H1 (cell line): ENCODE measurements around the gene ZMYM2. TPM values are rescaled to one million over a fixed set of nuclear protein-coding genes. Genes with fewer than 3 reads are reported as not detected.

Source experiments
- CTCF ChIA-PET: fragments of 300-600 bp; sonication (Branson Sonifier 250); formaldehyde crosslinking; loops from one replicate; lab custom pipeline; 2021; ENCODE audit not compliant: partially characterized antibody; lab: Charles Lee
- POLR2A ChIA-PET: fragments of 300-600 bp; sonication (Branson Sonifier 250); formaldehyde crosslinking; loops from one replicate; lab custom pipeline; 2021; ENCODE audit warnings: inconsistent platforms; ENCODE audit not compliant: partially characterized antibody; lab: Charles Lee
- DNase-seq, 2 experiments: peaks; one replicate each; pipeline versions ENCODE4 v3.0.0 to v3.0.0-alpha.2; 2010 to 2022; ENCODE audit warnings: low spot score in 2 of 2, low read depth in 1 of 2, mixed read lengths in 1 of 2
- FAIRE-seq: peaks from 2 replicates; lab custom pipeline; 2011; peaks lifted over from hg19 to GRCh38; lab: Jason Lieb, UNC
- H2AFZ ChIP-seq: 2 replicates; pipeline ENCODE4 v1.8.1; 2012; ENCODE audit warnings: low read length, inconsistent platforms
- H2AK5ac ChIP-seq: 2 replicates; pipeline ENCODE4 v1.6.1; 2013; ENCODE audit warnings: low read depth, low read length
- H2BK120ac ChIP-seq: replicated peaks from 2 replicates; pipeline ENCODE3; 2013; ENCODE audit warnings: low read depth, low read length, inconsistent platforms
- H2BK12ac ChIP-seq: 2 replicates; pipeline ENCODE4 v1.6.1; 2013; ENCODE audit warnings: low read depth, low read length
- H2BK15ac ChIP-seq: 2 replicates; pipeline ENCODE4 v1.6.1; 2013; ENCODE audit warnings: low read length
- H2BK20ac ChIP-seq: 2 replicates; pipeline ENCODE4 v1.6.1; 2013; ENCODE audit warnings: low read length
- H2BK5ac ChIP-seq: 2 replicates; pipeline ENCODE4 v1.6.1; 2013; ENCODE audit warnings: low read depth, low read length
- H3K14ac ChIP-seq: 2 replicates; pipeline ENCODE4 v1.6.1; 2013; ENCODE audit warnings: inconsistent platforms; ENCODE audit not compliant: insufficient read length
- H3K18ac ChIP-seq: 2 replicates; pipeline ENCODE4 v1.6.1; 2013; ENCODE audit warnings: low read length; ENCODE audit errors: extremely low read depth
- H3K23ac ChIP-seq: 2 replicates; pipeline ENCODE4 v1.6.1; 2013; ENCODE audit warnings: inconsistent platforms; ENCODE audit not compliant: insufficient read length
- H3K23me2 ChIP-seq: 2 replicates; pipeline ENCODE4 v1.6.1; 2013; ENCODE audit warnings: low read depth, low read length
- H3K27ac ChIP-seq: 2 replicates; pipeline ENCODE4 v1.6.1; 2011; ENCODE audit warnings: low read depth, low read length, inconsistent platforms
- H3K27me3 ChIP-seq, 4 experiments: replicated peaks in 1 of 4; 1 replicate in 1 of 4; 2 replicates in 3 of 4; pipeline versions ENCODE4 v1.6.1 to v1.8.1; 2011 to 2013; ENCODE audit warnings: low read length in 3 of 4, mild to moderate bottlenecking in 3 of 4, inconsistent platforms in 2 of 4, mixed read lengths in 2 of 4, moderate library complexity in 1 of 4; ENCODE audit not compliant: control insufficient read depth in 3 of 4, insufficient read depth in 3 of 4; ENCODE audit errors: extremely low read depth in 1 of 4
- H3K36me3 ChIP-seq, 4 experiments: 2 replicates each; pipeline versions ENCODE4 v1.6.1 to v1.8.1; 2011 to 2013; ENCODE audit warnings: mild to moderate bottlenecking in 4 of 4, low read length in 3 of 4, moderate library complexity in 2 of 4, control low read depth in 1 of 4, inconsistent platforms in 1 of 4; ENCODE audit not compliant: insufficient read depth in 4 of 4, control insufficient read depth in 2 of 4
- H3K4ac ChIP-seq: replicated peaks from 2 replicates; pipeline ENCODE3; 2013; ENCODE audit warnings: low read length, low read depth, mixed read lengths, inconsistent platforms; ENCODE audit not compliant: insufficient read length
- H3K4me1 ChIP-seq, 4 experiments: replicated peaks in 1 of 4; 1 replicate in 1 of 4; 2 replicates in 3 of 4; pipeline versions ENCODE4 v1.6.1 to v1.8.1; 2011 to 2013; ENCODE audit warnings: low read length in 3 of 4, inconsistent platforms in 2 of 4, mixed read lengths in 1 of 4; ENCODE audit not compliant: insufficient read depth in 4 of 4, control insufficient read depth in 3 of 4
- H3K4me2 ChIP-seq, 2 experiments: 2 replicates each; pipeline versions ENCODE4 v1.6.1 to v1.8.1; 2011 to 2013; ENCODE audit warnings: low read depth in 2 of 2, low read length in 2 of 2, control low read depth in 1 of 2, inconsistent platforms in 1 of 2, mild to moderate bottlenecking in 1 of 2; ENCODE audit not compliant: insufficient read depth in 1 of 2
- H3K4me3 ChIP-seq, 4 experiments: fragments of 200-600, 300-600 bp in 1 of 4; sonication (generic), shearing (Covaris generic), sonication (Bioruptor Twin) in 1 of 4; 2 replicates each; pipeline versions ENCODE4 v1.5.1 to v1.8.1; 2011 to 2016; ENCODE audit warnings: low read length in 4 of 4, low read depth in 3 of 4, control low read depth in 2 of 4, inconsistent platforms in 2 of 4, mild to moderate bottlenecking in 2 of 4, mixed read lengths in 1 of 4, moderate library complexity in 1 of 4; ENCODE audit not compliant: insufficient read depth in 2 of 4; ENCODE audit errors: extremely low read depth in 1 of 4
- H3K56ac ChIP-seq: replicated peaks from 2 replicates; pipeline ENCODE3; 2013; ENCODE audit warnings: low read depth, mild to moderate bottlenecking, mixed read lengths, low read length, inconsistent platforms; ENCODE audit not compliant: insufficient read length
- H3K79me1 ChIP-seq: 2 replicates; pipeline ENCODE4 v1.6.1; 2013; ENCODE audit warnings: low read depth, low read length, control low read depth
- H3K79me2 ChIP-seq, 2 experiments: 2 replicates each; pipeline versions ENCODE4 v1.6.1 to v1.8.1; 2012 to 2013; ENCODE audit warnings: low read length in 2 of 2, mild to moderate bottlenecking in 2 of 2, inconsistent platforms in 1 of 2; ENCODE audit not compliant: insufficient read depth in 2 of 2, control insufficient read depth in 1 of 2
- H3K9ac ChIP-seq, 4 experiments: replicated peaks in 1 of 4; 1 replicate in 1 of 4; 2 replicates in 3 of 4; pipeline versions ENCODE4 v1.6.1 to v1.8.1; 2011 to 2013; ENCODE audit warnings: low read depth in 3 of 4, low read length in 3 of 4, control low read depth in 2 of 4, mild to moderate bottlenecking in 2 of 4, moderate library complexity in 2 of 4, inconsistent platforms in 1 of 4; ENCODE audit errors: extremely low read depth in 1 of 4
- H3K9me3 ChIP-seq, 2 experiments: 2 replicates each; pipeline versions ENCODE4 v1.6.1 to v1.8.1; 2012 to 2013; ENCODE audit warnings: mild to moderate bottlenecking in 2 of 2, moderate library complexity in 2 of 2, control low read depth in 1 of 2, inconsistent platforms in 1 of 2, low read depth in 1 of 2, low read length in 1 of 2, mixed read lengths in 1 of 2; ENCODE audit not compliant: insufficient read depth in 2 of 2
- H4K20me1 ChIP-seq, 2 experiments: replicated peaks in 1 of 2; 2 replicates each; pipeline versions ENCODE3 to v1.8.1; 2011 to 2013; ENCODE audit warnings: inconsistent platforms in 2 of 2, low read length in 2 of 2, mild to moderate bottlenecking in 1 of 2; ENCODE audit not compliant: insufficient read depth in 2 of 2, control insufficient read depth in 1 of 2
- H4K5ac ChIP-seq: 2 replicates; pipeline ENCODE4 v1.6.1; 2013; ENCODE audit warnings: low read length, low read depth, mixed read lengths, inconsistent platforms; ENCODE audit not compliant: insufficient read length
- H4K8ac ChIP-seq: 2 replicates; pipeline ENCODE4 v1.8.0; 2013; ENCODE audit warnings: mild to moderate bottlenecking, moderate library complexity, low read length, inconsistent platforms; ENCODE audit not compliant: insufficient read depth; ENCODE audit errors: extremely low read depth
- H4K91ac ChIP-seq: replicated peaks from 2 replicates; pipeline ENCODE3; 2013; ENCODE audit warnings: low read length, mixed read lengths, inconsistent platforms; ENCODE audit not compliant: insufficient read length
- CTBP2 ChIP-seq: IDR thresholded peaks from 2 replicates; pipeline ENCODE4 v1.7.0; 2011; ENCODE audit warnings: borderline replicate concordance, mild to moderate bottlenecking, moderate library complexity, mixed read lengths, low read length; ENCODE audit not compliant: insufficient read depth, insufficient read length
- CTCF ChIP-seq, 3 experiments: IDR thresholded peaks; 1 replicate in 2 of 3; 2 replicates in 1 of 3; pipeline versions ENCODE4 v1.5.1 to v1.6.1; 2011; ENCODE audit warnings: low read length in 3 of 3, mild to moderate bottlenecking in 3 of 3, inconsistent platforms in 2 of 3, low read depth in 1 of 3, moderate library complexity in 1 of 3; ENCODE audit not compliant: insufficient read depth in 1 of 3; ENCODE audit errors: control extremely low read depth in 1 of 3
- EGR1 ChIP-seq: IDR thresholded peaks from 2 replicates; pipeline ENCODE4 v1.6.1; 2011; ENCODE audit warnings: low read depth, low read length, borderline replicate concordance
- KDM1A ChIP-seq: fragments of 200-600, 300-600 bp; sonication (generic); IDR thresholded peaks from 2 replicates; pipeline ENCODE4 v1.7.1; 2016; ENCODE audit warnings: mild to moderate bottlenecking, low read length, borderline replicate concordance
- POLR2A ChIP-seq, 2 experiments: IDR thresholded peaks; 1 replicate in 1 of 2; 2 replicates in 1 of 2; pipeline ENCODE4 v1.6.1; 2011; ENCODE audit warnings: low read depth in 2 of 2, low read length in 2 of 2, mild to moderate bottlenecking in 2 of 2; ENCODE audit errors: control extremely low read depth in 1 of 2
- SP2 ChIP-seq: IDR thresholded peaks from 2 replicates; pipeline ENCODE4 v1.6.1; 2012; ENCODE audit warnings: mild to moderate bottlenecking, low read length, inconsistent platforms
- TAF7 ChIP-seq: optimal IDR thresholded peaks from 2 replicates; pipeline ENCODE3; 2011; ENCODE audit warnings: low read depth, mild to moderate bottlenecking, inconsistent platforms, low read length, moderate library complexity, borderline replicate concordance
- TCF12 ChIP-seq: IDR thresholded peaks from 2 replicates; pipeline ENCODE4 v1.6.1; 2011; ENCODE audit warnings: low read depth, mild to moderate bottlenecking, low read length
- WGBS, 2 experiments: shearing (Covaris generic) in 1 of 2; methylation state at CpG; one replicate each; pipeline versions ENCODE4 v1.1.6 to v1.1.7; 2013 to 2015; ENCODE audit warnings: low lambda C conversion rate in 2 of 2, mixed read lengths in 2 of 2, inconsistent platforms in 1 of 2, low coverage in 1 of 2, missing lambda C conversion rate in 1 of 2; ENCODE audit not compliant: insufficient replicate concordance in 2 of 2, insufficient coverage in 1 of 2, insufficient read length in 1 of 2; ENCODE audit errors: extremely low coverage in 1 of 2, missing lambda C conversion rate in 1 of 2; 5-methylcytosine and 5-hydroxymethylcytosine counted together
- polyA plus RNA-seq, 7 experiments: library from polyadenylated mRNA; depleted of rRNA in 3 of 7; stranded (reverse) in 5 of 7; unstranded in 2 of 7; fragments of >200 nt in 5 of 7; fragments of 200-250 nt in 2 of 7; gene quantifications; 1 replicate in 5 of 7; 2 replicates in 1 of 7; 4 replicates in 1 of 7; pipeline versions ENCODE4 v1.2.1 to v1.2.3, GENCODE V29; 2011 to 2013; ENCODE audit warnings: missing spikeins in 2 of 7, mixed read lengths in 2 of 7
- total RNA-seq: library from RNA; stranded (reverse); fragmentation: NEBNext Ultra II Directional; extraction: Animal tissue kit (Norgen Biotek cat#: 25700); gene quantifications from 2 replicates; pipeline ENCODE4 v1.2.1, GENCODE V29; 2021

Gene ZMYM2
- total and polyA plus RNA-seq, 2 of the 8 experiments (the other 6 are each of a cell fraction or from before 2014, with no cell fraction given) = 41.2 to 159 TPM

GRCh38 chr13:19985219-19985556, 26.7 kb downstream of the ZMYM2 start:
- Histone ChIP-seq H2BK12ac (no peak overlapping the region), H2AFZ (no peak overlapping the region), H2BK20ac (no peak overlapping the region), H3K4me2 (peak overlapping the region in 1 of 2 experiments; percentile 28; a peak in 2 of 4 replicates), H2BK120ac (no peak overlapping the region), H3K79me2 (peaks cover 16 to 96% of the 10 kb centered on the region in 2 experiments), H3K4ac (no peak overlapping the region), H4K5ac (no peak overlapping the region), H4K91ac (no peak overlapping the region), H3K4me1 (peaks cover 0 to 7% (median under 1%) of the 10 kb centered on the region in 4 experiments; a peak in 4 of 7 replicates), H3K18ac (no peak overlapping the region), H2BK15ac (no peak overlapping the region), H3K9me3 (no peaks in the 10 kb centered on the region), H4K8ac (no peak overlapping the region), H3K79me1 (peaks cover 12% of the 10 kb centered on the region; the same call in 1 of the 2 replicates), H3K23me2 (peaks cover 1% of the 10 kb centered on the region; the same call in 1 of the 2 replicates), H3K27me3 (no peaks in the 10 kb centered on the region), H3K36me3 (no peaks in the 10 kb centered on the region)
- POLR2A ChIA-PET = interaction anchor here (0.7 to 1.3 kb wide), 5 partner anchors 11 to 38 kb away, joined by 3 to 4 read pairs (median 3); no protein-coding TSS in a partner anchor
- DNase-seq = no peak
- CTCF ChIA-PET = interaction anchor here (0.7 to 4.7 kb wide), 25 partner anchors 9 to 452 kb away, joined by 3 to 33 read pairs (median 4); partner anchors contain the start of gene ZMYM5
- TF ChIP-seq EGR1 (no peak), CTCF (IDR thresholded peaks at IDR 0.05; ENCODE audit: control extremely low read depth in 1 of 3, insufficient read depth in 1 of 3, low read depth in 1 of 3, low read length in 3 of 3) (no peak), TAF7 (no peak), CTBP2 (no peak), POLR2A (IDR thresholded peaks at IDR 0.05; ENCODE audit: control extremely low read depth in 1 of 2, low read depth in 2 of 2, low read length in 2 of 2) (no peak), SP2 (no peak), KDM1A (no peak), TCF12 (0 out of 2 replicates have a peak, but pooled peaks have one; percentile 75)
- TF ChIP-seq, all 59 proteins: peak for 1
- H3K56ac ChIP-seq = no peak overlapping the region
- H3K23ac ChIP-seq = no peak overlapping the region
- H3K9ac ChIP-seq = no peak overlapping the region
- H3K4me3 ChIP-seq = no peak overlapping the region
- WGBS, 2 experiments = 35% methylated on average over 2 of the region's 2 CpGs; no CpG with 5 or more reads in 1 of the 2 experiments
- FAIRE-seq = no peak
- no peak overlapping the region for H2BK5ac ChIP-seq
- H3K14ac ChIP-seq = no peak overlapping the region
- H3K27ac ChIP-seq = no peak overlapping the region
- peaks cover 30 to 31% of the 10 kb centered on the region in 2 experiments for H4K20me1 ChIP-seq
- no peak overlapping the region for H2AK5ac ChIP-seq
